ENCODE results near the gene BAIAP2.

GRCh38 chr17:81069135-81069645 lies 34.2 kb downstream of the BAIAP2 start:
- TF ChIP-seq EP300 (IDR thresholded peaks at IDR 0.05) (peak in 1 of 4 donors; percentile 13), CTCF (IDR thresholded peaks at IDR 0.05) (no peak)
